Measurements from ENCODE around the gene RNF217.

RNF217 gene

GRCh38 chr6:124968401-124968800 lies 6.2 kb downstream of the RNF217 start:
- no peaks in the 10 kb centered on the region for H4K20me1 ChIP-seq
- no peak overlapping the region for H3K4me2 ChIP-seq
- no peaks in the 10 kb centered on the region for H3K36me3 ChIP-seq
- H3K9me3 ChIP-seq (replicated peaks in 1 of 11): peaks cover 0 to 1% (median 0%) of the 10 kb centered on the region in 11 experiments; a peak in 6 of 22 replicates
- no peak overlapping the region for H3K27ac ChIP-seq
- TF ChIP-seq Cebpa-rat (IDR thresholded peaks at IDR 0.05): no peak
- no peak overlapping the region for H3K9ac ChIP-seq
- H3K4me3 ChIP-seq: no peak overlapping the region
- no peaks in the 10 kb centered on the region for H3K27me3 ChIP-seq
- H3K4me1 ChIP-seq: peaks cover 0 to 17% (median 0%) of the 10 kb centered on the region in 10 experiments; a peak in 6 of 20 replicates

GRCh38 chr6:124970243-124970642 lies 8.0 kb downstream of the RNF217 start:
- no peak overlapping the region for H3K9ac ChIP-seq
- no peaks in the 10 kb centered on the region for H3K9me3 ChIP-seq (replicated peaks in 1 of 11)
- H3K4me3 ChIP-seq: no peak overlapping the region
- H3K27me3 ChIP-seq: no peaks in the 10 kb centered on the region
- H3K27ac ChIP-seq: no peak overlapping the region
- H4K20me1 ChIP-seq: no peaks in the 10 kb centered on the region
- H3K36me3 ChIP-seq: no peaks in the 10 kb centered on the region
- H3K4me1 ChIP-seq: no peaks in the 10 kb centered on the region
- TF ChIP-seq Cebpa-rat (IDR thresholded peaks at IDR 0.05): no peak
- no peak overlapping the region for H3K4me2 ChIP-seq

GRCh38 chr6:124970763-124971162 lies 8.5 kb downstream of the RNF217 start:
- H3K4me3 ChIP-seq: no peak overlapping the region
- H3K27me3 ChIP-seq: no peaks in the 10 kb centered on the region
- H3K9me3 ChIP-seq (replicated peaks in 1 of 11): no peaks in the 10 kb centered on the region
- H4K20me1 ChIP-seq: no peaks in the 10 kb centered on the region
- H3K9ac ChIP-seq: no peak overlapping the region
- H3K36me3 ChIP-seq: no peaks in the 10 kb centered on the region
- no peak overlapping the region for H3K4me2 ChIP-seq
- TF ChIP-seq Cebpa-rat (IDR thresholded peaks at IDR 0.05): no peak
- H3K27ac ChIP-seq: no peak overlapping the region
- H3K4me1 ChIP-seq: no peaks in the 10 kb centered on the region

- Histone ChIP-seq H3K27ac (no peak overlapping the region), H4K20me1 (no peaks in the 10 kb centered on the region), H3K4me1 (no peaks in the 10 kb centered on the region), H3K4me2 (no peak overlapping the region), H3K36me3 (no peaks in the 10 kb centered on the region), H3K27me3 (no peaks in the 10 kb centered on the region), H3K9me3 (replicated peaks in 1 of 11) (peaks cover 9 to 14% (median 13%) of the 10 kb centered on the region in 11 experiments), H3K4me3 (no peak overlapping the region), H3K9ac (no peak overlapping the region)
- no peak for TF ChIP-seq Cebpa-rat (IDR thresholded peaks at IDR 0.05)
Observed at GRCh38 chr6:124973780-124974179, 11.5 kb downstream of the RNF217 start.

GRCh38 chr6:124974771-124975377 lies 12.6 kb downstream of the RNF217 start:
- Histone ChIP-seq H3K36me3 (peaks cover 0 to 2% (median 0%) of the 10 kb centered on the region in 11 experiments; a peak in 1 of 22 replicates), H3K27me3 (no peaks in the 10 kb centered on the region)

GRCh38 chr6:124977067-124977908 lies 15.1 kb downstream of the RNF217 start:
- Histone ChIP-seq H3K9me3 (replicated peaks in 1 of 11) (peaks cover 19 to 30% (median 24%) of the 10 kb centered on the region in 11 experiments), H3K27ac (no peak overlapping the region), H3K27me3 (no peaks in the 10 kb centered on the region), H3K9ac (no peak overlapping the region), H3K4me2 (no peak overlapping the region), H3K4me3 (no peak overlapping the region), H3K4me1 (no peaks in the 10 kb centered on the region), H4K20me1 (no peaks in the 10 kb centered on the region), H3K36me3 (peaks cover 0 to 2% (median 0%) of the 10 kb centered on the region in 11 experiments; a peak in 1 of 22 replicates)
- no peak for TF ChIP-seq Cebpa-rat (IDR thresholded peaks at IDR 0.05)

More at GRCh38 chr6:124974771-124975377, 12.6 kb downstream of the RNF217 start:
- no peaks in the 10 kb centered on the region for H4K20me1 ChIP-seq
- H3K4me2 ChIP-seq: no peak overlapping the region
- H3K4me1 ChIP-seq: no peaks in the 10 kb centered on the region
- no peak overlapping the region for H3K27ac ChIP-seq
- H3K4me3 ChIP-seq: no peak overlapping the region
- peaks cover 19 to 24% (median 24%) of the 10 kb centered on the region in 11 experiments for H3K9me3 ChIP-seq (replicated peaks in 1 of 11)
- no peak overlapping the region for H3K9ac ChIP-seq
- TF ChIP-seq Cebpa-rat (IDR thresholded peaks at IDR 0.05): no peak

- Histone ChIP-seq H4K20me1 (no peaks in the 10 kb centered on the region), H3K4me1 (no peaks in the 10 kb centered on the region)
Observed at GRCh38 chr6:124978451-124979293, 16.4 kb downstream of the RNF217 start.

GRCh38 chr6:124979294-124979678 lies 17.0 kb downstream of the RNF217 start:
- peaks cover 0 to 2% (median 0%) of the 10 kb centered on the region in 11 experiments; a peak in 1 of 22 replicates for H3K36me3 ChIP-seq
- H3K27ac ChIP-seq: no peak overlapping the region
- H3K4me3 ChIP-seq: no peak overlapping the region
- H3K4me1 ChIP-seq: no peaks in the 10 kb centered on the region
- peaks cover 19 to 30% (median 24%) of the 10 kb centered on the region in 11 experiments for H3K9me3 ChIP-seq (replicated peaks in 1 of 11)
- no peaks in the 10 kb centered on the region for H4K20me1 ChIP-seq
- H3K4me2 ChIP-seq: no peak overlapping the region
- no peak overlapping the region for H3K9ac ChIP-seq
- TF ChIP-seq Cebpa-rat (IDR thresholded peaks at IDR 0.05): no peak
- no peaks in the 10 kb centered on the region for H3K27me3 ChIP-seq

More at GRCh38 chr6:124978451-124979293, 16.4 kb downstream of the RNF217 start:
- Histone ChIP-seq H3K4me2 (no peak overlapping the region), H3K4me3 (no peak overlapping the region), H3K36me3 (peaks cover 0 to 2% (median 0%) of the 10 kb centered on the region in 11 experiments; a peak in 1 of 22 replicates), H3K9ac (no peak overlapping the region), H3K27me3 (no peaks in the 10 kb centered on the region), H3K9me3 (replicated peaks in 1 of 11) (peaks cover 19 to 30% (median 24%) of the 10 kb centered on the region in 11 experiments), H3K27ac (no peak overlapping the region)
- TF ChIP-seq Cebpa-rat (IDR thresholded peaks at IDR 0.05): no peak

GRCh38 chr6:124982669-124983068 lies 20.4 kb downstream of the RNF217 start:
- Histone ChIP-seq H3K9ac (no peak overlapping the region), H3K27ac (no peak overlapping the region), H3K27me3 (no peaks in the 10 kb centered on the region), H3K4me2 (no peak overlapping the region), H3K9me3 (replicated peaks in 1 of 11) (peaks cover 19 to 28% (median 22%) of the 10 kb centered on the region in 11 experiments), H4K20me1 (no peaks in the 10 kb centered on the region), H3K4me1 (peaks cover 0 to 6% (median 0%) of the 10 kb centered on the region in 10 experiments; a peak in 7 of 20 replicates), H3K36me3 (peaks cover 0 to 2% (median 0%) of the 10 kb centered on the region in 11 experiments; a peak in 1 of 22 replicates), H3K4me3 (no peak overlapping the region)
- TF ChIP-seq Cebpa-rat (IDR thresholded peaks at IDR 0.05): no peak
